B cell (primary cell): ENCODE data around the gene ZRANB3.

Experiments
- EZH2 ChIP-seq: IDR thresholded peaks from 2 replicates; pipeline ENCODE4 v1.6.1; 2012; ENCODE audit warnings: borderline replicate concordance, low read depth, mild to moderate bottlenecking, moderate library complexity, low read length; ENCODE audit not compliant: insufficient read depth, poor library complexity, severe bottlenecking
- TF ChIP-seq, protein P1 (sequence below): fragments of 200-600 bp; IDR thresholded peaks from one replicate; pipeline ENCODE4 v1.8.0; 2022; ENCODE audit warnings: antibody characterized with exemption, mild to moderate bottlenecking

GRCh38 chr2:135187270-135187669, 343.7 kb downstream of the ZRANB3 start:
- TF ChIP-seq, protein P1, sequence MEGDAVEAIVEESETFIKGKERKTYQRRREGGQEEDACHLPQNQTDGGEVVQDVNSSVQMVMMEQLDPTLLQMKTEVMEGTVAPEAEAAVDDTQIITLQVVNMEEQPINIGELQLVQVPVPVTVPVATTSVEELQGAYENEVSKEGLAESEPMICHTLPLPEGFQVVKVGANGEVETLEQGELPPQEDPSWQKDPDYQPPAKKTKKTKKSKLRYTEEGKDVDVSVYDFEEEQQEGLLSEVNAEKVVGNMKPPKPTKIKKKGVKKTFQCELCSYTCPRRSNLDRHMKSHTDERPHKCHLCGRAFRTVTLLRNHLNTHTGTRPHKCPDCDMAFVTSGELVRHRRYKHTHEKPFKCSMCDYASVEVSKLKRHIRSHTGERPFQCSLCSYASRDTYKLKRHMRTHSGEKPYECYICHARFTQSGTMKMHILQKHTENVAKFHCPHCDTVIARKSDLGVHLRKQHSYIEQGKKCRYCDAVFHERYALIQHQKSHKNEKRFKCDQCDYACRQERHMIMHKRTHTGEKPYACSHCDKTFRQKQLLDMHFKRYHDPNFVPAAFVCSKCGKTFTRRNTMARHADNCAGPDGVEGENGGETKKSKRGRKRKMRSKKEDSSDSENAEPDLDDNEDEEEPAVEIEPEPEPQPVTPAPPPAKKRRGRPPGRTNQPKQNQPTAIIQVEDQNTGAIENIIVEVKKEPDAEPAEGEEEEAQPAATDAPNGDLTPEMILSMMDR: no peak
- no peak for TF ChIP-seq EZH2
